NCI-H1105 (cell line): ENCODE results near the gene COL8A1.

Experiments
- DNase-seq: peaks from one replicate; lab custom pipeline; 2025; lab: John Stamatoyannopoulos, UW

Gene COL8A1

GRCh38 chr3:99639579-99639978 lies 1.2 kb downstream of the COL8A1 start:
- DNase-seq, result no peak

- DNase-seq, result no peak
Measured at GRCh38 chr3:99640214-99640851, 1.9 kb downstream of the COL8A1 start.

DNA sequence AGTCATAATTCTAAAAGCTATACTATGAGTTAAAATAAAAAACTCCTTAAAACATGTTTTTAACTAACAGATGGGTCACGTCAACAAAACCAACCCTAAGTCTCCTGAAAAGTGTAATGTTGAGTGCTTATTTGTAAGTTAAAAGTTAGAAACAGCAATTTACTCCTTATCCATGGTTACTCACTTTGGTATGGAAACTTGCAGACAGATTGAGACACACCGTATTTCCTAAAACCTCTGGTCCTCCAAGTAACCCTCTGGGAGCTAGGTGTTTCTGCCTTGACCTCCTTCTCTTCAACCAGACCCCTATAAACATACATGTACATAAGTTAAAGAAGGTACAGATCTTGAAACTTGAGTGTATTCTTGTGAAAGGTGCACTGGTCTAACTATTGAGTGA lies 3.1 kb downstream of the COL8A1 start:
- no peak for DNase-seq

- no peak for DNase-seq
Measured at GRCh38 chr3:99641982-99642381, 3.6 kb downstream of the COL8A1 start.

DNA sequence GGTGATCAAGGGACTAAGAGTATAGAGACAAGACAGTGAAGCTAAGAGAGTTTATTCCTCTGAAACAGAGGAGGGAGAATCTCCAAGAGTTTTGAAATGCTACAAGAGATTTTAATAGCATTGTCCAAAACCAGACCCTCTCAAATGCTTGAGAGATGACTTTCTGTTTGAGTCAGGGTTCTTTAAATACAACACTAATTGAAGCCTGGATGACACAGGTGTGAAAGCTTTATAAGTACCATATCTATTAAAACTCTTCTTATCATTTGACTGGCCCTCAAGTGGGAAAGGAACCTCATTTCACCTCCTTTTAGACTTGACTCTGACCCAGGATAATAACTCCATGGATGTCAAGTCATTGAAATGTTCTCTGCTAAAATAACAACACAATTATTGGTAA lies 5.6 kb downstream of the COL8A1 start:
- DNase-seq, result no peak

GRCh38 chr3:99644746-99645145 lies 6.4 kb downstream of the COL8A1 start:
- DNase-seq, result no peak

GRCh38 chr3:99645277-99646106 lies 7.1 kb downstream of the COL8A1 start:
- no peak for DNase-seq

DNA sequence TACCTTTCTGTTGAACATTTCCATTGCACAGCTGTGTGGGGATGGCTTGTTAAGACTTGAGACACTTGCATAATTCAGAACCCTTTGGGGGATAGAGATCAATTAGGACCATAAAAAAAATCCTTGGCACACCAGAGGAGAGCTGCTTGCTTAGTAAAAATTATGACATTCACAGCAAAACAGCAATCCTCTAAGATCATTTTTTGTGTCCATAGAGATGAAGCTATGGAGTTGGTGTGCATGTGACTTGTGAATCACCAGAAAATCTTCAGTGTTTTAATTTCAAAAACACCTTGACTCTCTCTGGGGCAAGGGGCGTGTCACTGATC lies 7.7 kb downstream of the COL8A1 start:
- no peak for DNase-seq

GRCh38 chr3:99647081-99647480 lies 8.7 kb downstream of the COL8A1 start:
- DNase-seq, result no peak

GRCh38 chr3:99648101-99648500 lies 9.7 kb downstream of the COL8A1 start:
- DNase-seq, result no peak

DNA sequence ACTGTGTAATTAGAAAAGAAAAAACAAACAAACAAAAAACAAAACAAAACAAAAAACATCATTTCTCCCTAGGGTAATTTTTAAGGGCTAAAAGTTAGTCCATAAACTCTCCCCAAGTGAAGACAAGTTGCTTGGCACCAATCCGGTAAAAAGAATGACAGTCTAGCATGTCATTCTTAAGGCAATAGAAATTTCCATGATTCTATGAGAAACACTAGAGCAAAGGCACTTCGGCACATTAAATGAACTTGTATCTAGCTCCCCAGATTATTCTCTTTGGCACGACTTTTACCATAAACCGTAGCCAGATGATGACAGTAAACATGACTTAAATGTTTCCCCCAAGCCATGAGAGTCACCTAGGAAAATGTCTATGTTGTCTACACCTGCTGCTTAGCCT lies 10.1 kb downstream of the COL8A1 start:
- no peak for DNase-seq

- no peak for DNase-seq
Measured at GRCh38 chr3:99651531-99651930, 13.1 kb downstream of the COL8A1 start.

DNA sequence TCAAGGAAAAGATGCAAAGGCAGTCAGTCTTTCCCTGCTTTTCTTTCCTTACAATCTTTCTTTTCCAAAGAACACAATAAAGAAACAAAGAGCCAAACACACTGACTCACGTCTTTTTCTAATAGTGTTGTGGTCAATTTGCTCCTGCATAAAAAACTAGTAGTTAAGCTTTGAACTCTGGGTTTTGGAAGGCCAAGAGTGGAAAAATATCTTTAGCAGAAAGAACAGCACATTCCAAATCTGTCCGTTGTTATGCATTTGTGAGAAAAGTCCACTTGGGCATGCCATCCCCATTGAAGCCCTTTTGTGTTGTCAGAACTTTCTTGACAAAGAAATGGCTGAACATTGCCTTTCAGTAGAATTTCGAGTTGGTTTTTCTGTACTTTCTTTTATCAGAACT lies 18.2 kb downstream of the COL8A1 start:
- no peak for DNase-seq

DNA sequence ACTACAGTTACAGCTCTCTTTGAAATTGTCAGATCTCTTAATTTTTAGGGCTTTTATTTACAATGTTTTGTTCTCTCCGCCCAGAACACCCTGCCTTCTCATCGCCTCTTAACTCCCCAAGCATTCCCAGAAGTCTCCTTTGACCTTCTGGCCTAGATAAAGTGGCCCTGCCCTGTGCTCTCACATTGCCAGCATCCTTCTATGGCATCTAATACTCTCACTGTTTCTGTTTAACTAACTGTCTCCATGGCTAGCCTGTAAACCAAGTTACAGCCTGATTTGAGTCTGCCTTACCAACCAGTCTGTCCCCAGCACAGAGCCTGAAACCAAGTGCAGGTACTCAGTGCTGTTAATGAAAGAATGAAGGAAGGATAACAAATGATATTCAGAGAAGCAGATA lies 19.9 kb downstream of the COL8A1 start:
- no peak for DNase-seq

GRCh38 chr3:99659032-99659431 lies 20.6 kb downstream of the COL8A1 start:
- no peak for DNase-seq

GRCh38 chr3:99659951-99660350 lies 21.6 kb downstream of the COL8A1 start:
- no peak for DNase-seq

DNA sequence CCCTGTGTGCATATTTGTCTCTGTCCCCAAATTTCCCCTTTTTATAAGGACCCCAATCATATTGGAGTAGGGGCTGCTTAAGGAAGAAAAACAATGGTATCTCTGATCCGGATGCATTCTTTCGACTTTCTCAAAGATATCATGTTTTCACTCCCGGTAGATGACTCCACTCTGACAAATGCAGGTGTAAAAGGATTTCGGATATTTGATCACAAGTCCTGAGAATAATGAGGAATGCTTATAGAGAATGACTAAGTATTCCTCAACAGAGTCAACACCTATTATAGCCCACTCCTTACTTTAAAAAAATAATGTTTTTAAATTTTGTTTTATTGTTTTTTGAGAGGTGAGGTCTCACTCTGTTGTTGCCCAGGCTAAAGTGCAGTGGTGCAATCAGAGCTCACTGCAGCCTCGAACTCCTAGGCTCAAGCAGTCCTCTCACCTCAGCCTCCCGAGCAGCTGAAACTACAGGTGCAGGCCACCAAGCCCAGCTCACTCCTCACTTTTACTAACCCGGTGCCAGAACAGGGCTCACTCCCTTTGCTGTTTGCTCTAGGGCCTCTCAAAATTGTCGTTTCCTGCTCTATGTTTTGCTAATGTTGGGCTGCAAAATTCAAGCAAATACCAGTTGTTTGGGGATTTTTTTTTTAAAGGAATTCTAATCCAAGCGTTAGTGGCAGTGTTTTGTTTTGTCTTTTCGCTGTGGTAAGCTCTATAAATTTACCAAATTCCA lies 24.6 kb downstream of the COL8A1 start:
- no peak for DNase-seq

- DNase-seq, result no peak
Measured at GRCh38 chr3:99663977-99664376, 25.6 kb downstream of the COL8A1 start.

DNA sequence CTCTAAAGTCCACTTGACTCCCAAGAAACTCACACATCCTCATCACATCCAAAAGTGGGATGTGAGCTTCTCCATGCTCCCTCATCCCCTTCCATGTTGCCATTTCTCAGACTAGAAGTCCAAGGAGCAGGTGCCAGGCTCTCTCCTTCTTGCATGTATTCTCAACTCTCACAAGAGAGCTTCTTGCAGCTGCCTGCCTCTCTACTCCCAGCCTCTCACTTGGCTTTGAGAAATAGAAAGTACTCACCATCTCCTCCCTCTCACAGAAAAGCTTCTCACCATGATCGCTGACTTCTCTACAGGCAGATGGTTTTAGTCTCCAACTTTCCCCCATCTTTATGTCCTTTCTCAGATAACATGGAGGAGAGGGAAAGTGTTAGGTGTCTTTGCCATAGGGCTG lies 26.6 kb downstream of the COL8A1 start:
- DNase-seq, result no peak

GRCh38 chr3:99666201-99666600 lies 27.8 kb downstream of the COL8A1 start:
- no peak for DNase-seq

- DNase-seq, result no peak
Measured at GRCh38 chr3:99668044-99668443, 29.6 kb downstream of the COL8A1 start.

DNA sequence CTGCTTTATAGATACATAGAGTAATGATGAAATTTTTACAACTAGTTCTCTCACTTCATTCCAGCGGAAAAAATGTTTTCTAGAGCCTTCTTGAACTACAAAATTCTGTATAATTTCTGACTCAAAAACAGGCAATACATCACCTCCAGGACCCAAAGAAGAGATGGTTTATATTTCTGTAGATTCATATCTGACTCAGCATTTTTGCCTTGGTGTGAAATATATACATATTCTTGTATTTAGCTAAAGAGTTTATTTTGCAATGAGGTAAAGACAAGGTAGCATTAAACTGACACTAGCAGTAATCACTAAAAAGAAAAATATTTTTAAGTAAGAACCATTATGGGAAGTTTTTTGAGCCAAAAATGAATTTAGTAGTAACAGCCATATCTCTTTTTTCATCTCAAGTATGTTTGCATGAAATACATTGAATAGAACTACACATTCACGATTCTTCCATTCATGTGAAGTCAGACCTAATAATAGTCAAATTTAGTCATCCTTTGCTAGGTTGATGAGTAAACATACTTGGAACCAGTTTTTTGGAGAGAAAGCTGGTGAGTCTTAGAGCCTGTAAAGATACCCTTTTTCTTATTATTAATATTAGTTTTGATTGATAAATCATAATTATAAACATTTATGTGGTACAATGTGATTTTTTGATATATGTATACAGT lies 31.6 kb downstream of the COL8A1 start:
- DNase-seq, result no peak

- DNase-seq, result no peak
Measured at GRCh38 chr3:99670556-99670950, 32.2 kb downstream of the COL8A1 start.
